Stimulated activated naive CD8-positive, alpha-beta T cell treated with anti-CD3 and anti-CD28 coated beads, Interleukin-15, Interleukin-2, amounts not matched to agents 100 ng/mL and 50 ng/mL, for 24 hours (primary cell): ENCODE data around the gene ESRRG.

Experiments
- H3K27ac Mint-ChIP-seq: one replicate; pipeline ENCODE4 v1.8.0; 2021; ENCODE audit warnings: mild to moderate bottlenecking, mixed read lengths
- H3K27me3 Mint-ChIP-seq: one replicate; pipeline ENCODE4 v1.8.0; 2021; ENCODE audit warnings: mixed read lengths
- H3K36me3 Mint-ChIP-seq: one replicate; pipeline ENCODE4 v1.8.0; 2021; ENCODE audit warnings: low read depth, mixed read lengths
- H3K4me1 Mint-ChIP-seq: one replicate; pipeline ENCODE4 v1.8.0; 2021; ENCODE audit warnings: low read depth, mixed read lengths
- H3K4me3 Mint-ChIP-seq: one replicate; pipeline ENCODE4 v1.8.0; 2021; ENCODE audit warnings: mild to moderate bottlenecking, mixed read lengths
- H3K9me3 Mint-ChIP-seq: one replicate; pipeline ENCODE4 v1.8.0; 2021; ENCODE audit warnings: mixed read lengths

ESRRG gene

GRCh38 chr1:216587715-216588114, 135.5 kb downstream of the ESRRG start:
- Mint-ChIP-seq H3K4me1 (no peaks in the 10 kb centered on the region), H3K36me3 (no peaks in the 10 kb centered on the region), H3K4me3 (no peak overlapping the region), H3K27ac (no peak overlapping the region), H3K27me3 (no peaks in the 10 kb centered on the region), H3K9me3 (no peaks in the 10 kb centered on the region)

DNA sequence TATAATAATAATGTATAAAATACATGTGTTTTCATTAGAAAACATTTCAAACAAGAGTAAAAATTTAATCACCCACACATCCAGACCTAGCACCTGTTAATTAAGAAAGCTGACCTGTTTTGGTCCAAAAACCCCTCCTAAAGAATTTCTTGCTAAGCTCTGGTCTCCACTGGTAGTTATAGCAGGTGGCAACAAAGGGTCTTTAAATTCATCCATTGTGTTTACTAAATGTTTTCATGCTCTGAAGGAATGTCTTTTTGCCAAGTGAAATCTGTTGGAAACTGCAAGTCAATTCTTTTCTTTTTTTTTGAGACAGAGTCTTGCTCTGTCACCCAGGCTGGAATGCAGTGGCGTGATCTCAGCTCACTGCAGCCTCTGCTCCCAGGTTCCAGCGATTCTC, 141.1 kb downstream of the ESRRG start:
- H3K27me3 Mint-ChIP-seq: no peaks in the 10 kb centered on the region

DNA sequence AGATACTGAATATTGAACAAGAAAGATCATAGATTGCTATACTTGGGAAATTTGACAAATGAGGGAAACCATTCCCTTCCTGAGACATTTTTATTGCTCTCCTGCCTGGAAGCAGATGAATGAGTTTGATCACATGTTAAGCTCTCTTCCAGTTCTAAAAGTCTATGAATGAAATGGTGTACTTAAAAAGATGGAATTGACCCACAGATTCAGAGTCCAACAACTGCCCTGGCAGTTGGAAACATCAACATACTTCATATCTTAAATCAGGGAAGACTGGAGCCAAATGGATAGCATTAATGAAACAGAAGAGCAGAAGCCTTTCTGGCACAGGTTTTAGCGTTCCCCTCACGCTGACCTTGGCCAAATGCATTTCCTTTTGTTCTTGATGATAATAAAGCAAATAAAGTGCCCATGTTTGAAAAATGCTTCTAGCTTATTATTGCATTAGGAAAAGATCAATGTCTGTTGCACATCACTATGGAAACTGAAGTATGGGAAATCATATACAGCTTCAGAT, 142.6 kb downstream of the ESRRG start:
- Mint-ChIP-seq H3K36me3 (no peaks in the 10 kb centered on the region), H3K9me3 (peaks cover under 1% of the 10 kb centered on the region), H3K4me1 (no peaks in the 10 kb centered on the region), H3K27me3 (no peaks in the 10 kb centered on the region), H3K27ac (no peak overlapping the region), H3K4me3 (no peak overlapping the region)

More for the DNA sequence above, 141.1 kb downstream of the ESRRG start:
- Mint-ChIP-seq H3K36me3 (no peaks in the 10 kb centered on the region), H3K9me3 (no peaks in the 10 kb centered on the region), H3K4me3 (no peak overlapping the region), H3K4me1 (no peaks in the 10 kb centered on the region), H3K27ac (no peak overlapping the region)

GRCh38 chr1:216576234-216576937, 146.8 kb downstream of the ESRRG start:
- no peak overlapping the region for H3K27ac Mint-ChIP-seq
- H3K4me1 Mint-ChIP-seq: no peaks in the 10 kb centered on the region
- peaks cover 5% of the 10 kb centered on the region for H3K9me3 Mint-ChIP-seq
- H3K27me3 Mint-ChIP-seq: no peaks in the 10 kb centered on the region
- no peak overlapping the region for H3K4me3 Mint-ChIP-seq
- no peaks in the 10 kb centered on the region for H3K36me3 Mint-ChIP-seq

GRCh38 chr1:216566641-216567205, 156.5 kb downstream of the ESRRG start:
- Mint-ChIP-seq H3K27me3 (no peaks in the 10 kb centered on the region), H3K4me1 (no peaks in the 10 kb centered on the region), H3K4me3 (no peak overlapping the region), H3K36me3 (no peaks in the 10 kb centered on the region), H3K27ac (no peak overlapping the region), H3K9me3 (peaks cover 6% of the 10 kb centered on the region)

GRCh38 chr1:216563087-216563486, 160.1 kb downstream of the ESRRG start:
- peaks cover 6% of the 10 kb centered on the region for H3K9me3 Mint-ChIP-seq
- no peaks in the 10 kb centered on the region for H3K27me3 Mint-ChIP-seq
- H3K27ac Mint-ChIP-seq: no peak overlapping the region
- no peaks in the 10 kb centered on the region for H3K36me3 Mint-ChIP-seq
- no peak overlapping the region for H3K4me3 Mint-ChIP-seq
- no peaks in the 10 kb centered on the region for H3K4me1 Mint-ChIP-seq

DNA sequence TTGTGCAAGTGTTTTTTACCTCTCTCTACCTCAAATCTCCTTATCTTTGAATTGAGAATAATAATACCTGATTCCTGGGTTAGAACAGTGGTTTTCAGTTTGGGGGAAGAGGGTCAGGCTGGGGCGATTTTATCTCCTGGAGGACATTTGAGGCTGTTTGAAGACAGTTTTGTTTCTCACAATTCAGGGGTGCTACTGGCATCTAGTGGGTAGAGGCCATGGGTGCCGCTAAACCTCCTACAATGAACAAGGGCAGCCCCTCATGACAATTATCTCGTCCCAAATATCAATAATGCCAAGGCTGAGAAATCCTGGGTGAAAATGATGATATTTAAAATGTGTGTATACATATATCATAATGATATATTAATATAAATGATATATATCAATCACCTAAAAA, 160.8 kb downstream of the ESRRG start:
- peaks cover under 1% of the 10 kb centered on the region for H3K9me3 Mint-ChIP-seq
- H3K4me1 Mint-ChIP-seq: no peaks in the 10 kb centered on the region
- H3K36me3 Mint-ChIP-seq: no peaks in the 10 kb centered on the region
- no peaks in the 10 kb centered on the region for H3K27me3 Mint-ChIP-seq
- no peak overlapping the region for H3K4me3 Mint-ChIP-seq
- H3K27ac Mint-ChIP-seq: no peak overlapping the region

GRCh38 chr1:216560527-216560926, 162.7 kb downstream of the ESRRG start:
- Mint-ChIP-seq H3K36me3 (no peaks in the 10 kb centered on the region), H3K9me3 (peaks cover 5% of the 10 kb centered on the region), H3K27me3 (no peaks in the 10 kb centered on the region), H3K4me3 (no peak overlapping the region), H3K4me1 (no peaks in the 10 kb centered on the region), H3K27ac (no peak overlapping the region)

DNA sequence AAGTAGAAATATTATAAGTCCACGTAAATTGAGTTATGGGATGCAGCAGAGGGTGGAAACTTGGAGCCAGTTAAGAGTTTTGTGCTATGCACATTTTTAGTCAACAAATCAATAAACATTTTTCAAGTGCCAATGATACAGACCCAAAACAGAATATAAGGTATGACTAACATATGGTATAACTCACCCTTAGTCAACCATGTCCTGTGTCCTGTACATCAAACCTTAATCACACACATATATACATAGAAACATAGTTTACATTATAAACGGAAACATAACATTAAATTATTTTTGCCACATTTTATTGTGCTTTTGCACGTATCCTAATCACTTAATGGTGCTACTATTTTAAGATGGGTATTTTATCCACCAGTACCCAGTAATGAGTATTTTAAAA, 163.9 kb downstream of the ESRRG start:
- peaks cover 5% of the 10 kb centered on the region for H3K9me3 Mint-ChIP-seq
- H3K27me3 Mint-ChIP-seq: no peaks in the 10 kb centered on the region
- H3K4me3 Mint-ChIP-seq: no peak overlapping the region
- no peaks in the 10 kb centered on the region for H3K36me3 Mint-ChIP-seq
- no peaks in the 10 kb centered on the region for H3K4me1 Mint-ChIP-seq
- H3K27ac Mint-ChIP-seq: no peak overlapping the region

DNA sequence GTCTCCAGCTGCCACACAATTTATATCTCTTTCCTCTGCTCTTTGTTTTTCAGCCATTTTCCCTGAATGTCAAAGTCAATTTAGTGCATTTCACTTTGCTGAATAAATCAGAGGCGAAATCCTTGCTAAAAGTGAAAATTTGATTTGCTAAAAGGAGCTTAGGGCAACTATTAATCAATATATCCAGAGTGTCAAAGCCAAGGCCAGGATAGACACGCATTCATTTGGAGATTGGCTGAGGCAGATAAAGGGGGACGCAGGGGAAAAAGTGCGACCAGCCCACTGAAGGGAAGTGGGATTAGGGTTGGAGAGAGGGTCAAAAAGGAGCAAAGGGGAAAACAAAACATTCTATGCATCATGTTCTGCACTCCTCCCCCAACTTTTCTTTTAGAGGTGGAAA, 167.6 kb downstream of the ESRRG start:
- no peak overlapping the region for H3K27ac Mint-ChIP-seq
- H3K36me3 Mint-ChIP-seq: no peaks in the 10 kb centered on the region
- peaks cover 5% of the 10 kb centered on the region for H3K9me3 Mint-ChIP-seq
- no peaks in the 10 kb centered on the region for H3K4me1 Mint-ChIP-seq
- H3K4me3 Mint-ChIP-seq: no peak overlapping the region
- H3K27me3 Mint-ChIP-seq: no peaks in the 10 kb centered on the region

DNA sequence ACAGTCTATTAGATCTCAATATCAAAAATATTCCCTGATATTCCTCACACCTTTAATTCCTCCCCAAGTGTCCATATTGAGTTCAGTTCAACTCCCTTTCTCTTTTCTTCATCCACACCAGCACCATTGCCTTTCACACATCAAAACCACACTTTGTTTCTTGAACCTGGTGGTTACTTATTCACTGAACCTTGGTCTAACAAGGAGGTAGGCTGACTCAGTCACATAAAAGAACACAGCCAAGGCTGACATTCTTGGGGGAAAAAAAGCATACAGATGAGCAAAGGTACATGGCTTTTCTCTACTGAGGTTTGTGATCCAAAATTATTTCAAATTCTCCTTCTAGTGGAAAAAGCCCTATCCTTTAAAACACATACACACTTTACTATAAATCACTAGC, 168.3 kb downstream of the ESRRG start:
- Mint-ChIP-seq H3K27me3 (no peaks in the 10 kb centered on the region), H3K9me3 (peaks cover 5% of the 10 kb centered on the region), H3K27ac (no peak overlapping the region), H3K4me3 (no peak overlapping the region), H3K4me1 (no peaks in the 10 kb centered on the region), H3K36me3 (no peaks in the 10 kb centered on the region)

DNA sequence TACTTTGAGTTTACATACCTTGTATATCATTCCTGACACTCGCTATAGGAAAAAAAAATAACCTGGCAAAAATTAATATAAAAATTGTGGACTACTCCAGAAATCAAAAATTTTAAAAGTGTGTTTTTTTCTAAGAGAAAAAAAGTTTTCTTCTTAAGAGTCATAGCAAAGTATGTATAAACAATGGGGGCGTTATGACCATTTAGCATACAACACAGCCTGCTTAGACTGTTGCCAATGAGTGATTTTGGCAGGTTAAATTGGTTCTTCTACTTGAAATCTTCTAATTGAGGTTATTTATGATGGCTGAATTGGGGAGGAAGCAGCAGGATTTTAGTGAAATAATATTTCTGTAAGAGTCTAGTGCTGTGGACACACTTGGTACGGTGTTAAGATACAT, 169.5 kb downstream of the ESRRG start:
- H3K4me1 Mint-ChIP-seq: no peaks in the 10 kb centered on the region
- H3K36me3 Mint-ChIP-seq: no peaks in the 10 kb centered on the region
- H3K27ac Mint-ChIP-seq: no peak overlapping the region
- H3K4me3 Mint-ChIP-seq: no peak overlapping the region
- peaks cover 5% of the 10 kb centered on the region for H3K9me3 Mint-ChIP-seq
- no peaks in the 10 kb centered on the region for H3K27me3 Mint-ChIP-seq

- Mint-ChIP-seq H3K27me3 (no peaks in the 10 kb centered on the region), H3K9me3 (peaks cover 9% of the 10 kb centered on the region), H3K27ac (no peak overlapping the region), H3K36me3 (no peaks in the 10 kb centered on the region), H3K4me1 (no peaks in the 10 kb centered on the region), H3K4me3 (no peak overlapping the region)
Observed at GRCh38 chr1:216553040-216553439, 170.2 kb downstream of the ESRRG start.

GRCh38 chr1:216549796-216550195, 173.4 kb downstream of the ESRRG start:
- Mint-ChIP-seq H3K36me3 (no peaks in the 10 kb centered on the region), H3K4me1 (no peaks in the 10 kb centered on the region), H3K27ac (no peak overlapping the region), H3K9me3 (peaks cover 4% of the 10 kb centered on the region), H3K27me3 (no peaks in the 10 kb centered on the region), H3K4me3 (no peak overlapping the region)

- Mint-ChIP-seq H3K27me3 (no peaks in the 10 kb centered on the region), H3K36me3 (no peaks in the 10 kb centered on the region), H3K4me3 (no peak overlapping the region), H3K27ac (no peak overlapping the region), H3K9me3 (no peaks in the 10 kb centered on the region), H3K4me1 (no peaks in the 10 kb centered on the region)
Observed at GRCh38 chr1:216542741-216543140, 180.5 kb downstream of the ESRRG start.

DNA sequence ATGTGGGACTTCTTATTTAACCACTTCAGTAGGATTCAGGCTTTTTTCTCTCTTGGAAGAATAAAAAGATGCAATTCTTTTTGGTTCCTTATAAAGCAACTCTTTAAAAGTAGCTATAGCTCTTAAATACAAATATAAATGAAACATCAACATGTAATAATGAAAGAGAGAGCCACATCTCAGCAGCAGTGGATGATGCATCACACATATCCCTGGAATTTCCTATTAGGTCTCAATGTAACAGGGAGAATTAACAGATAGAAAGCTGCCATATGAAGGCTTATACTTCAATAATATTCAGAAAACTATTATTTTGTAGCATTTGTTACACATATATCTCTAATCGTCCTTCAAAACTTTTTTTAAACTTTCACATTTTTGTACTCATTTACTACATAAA, 181.0 kb downstream of the ESRRG start:
- Mint-ChIP-seq H3K9me3 (no peaks in the 10 kb centered on the region), H3K27ac (no peak overlapping the region), H3K4me1 (no peaks in the 10 kb centered on the region), H3K27me3 (no peaks in the 10 kb centered on the region), H3K36me3 (no peaks in the 10 kb centered on the region), H3K4me3 (no peak overlapping the region)
